ENCODE measurements around the gene MGAT2.

GRCh38 chr14:49617852-49618519 lies 2.6 kb upstream of the MGAT2 start:
- TF ChIP-seq MAFK (IDR thresholded peaks at IDR 0.05; ENCODE audit: low read depth, low read length), result no peak
- TF ChIP-seq, protein P1, sequence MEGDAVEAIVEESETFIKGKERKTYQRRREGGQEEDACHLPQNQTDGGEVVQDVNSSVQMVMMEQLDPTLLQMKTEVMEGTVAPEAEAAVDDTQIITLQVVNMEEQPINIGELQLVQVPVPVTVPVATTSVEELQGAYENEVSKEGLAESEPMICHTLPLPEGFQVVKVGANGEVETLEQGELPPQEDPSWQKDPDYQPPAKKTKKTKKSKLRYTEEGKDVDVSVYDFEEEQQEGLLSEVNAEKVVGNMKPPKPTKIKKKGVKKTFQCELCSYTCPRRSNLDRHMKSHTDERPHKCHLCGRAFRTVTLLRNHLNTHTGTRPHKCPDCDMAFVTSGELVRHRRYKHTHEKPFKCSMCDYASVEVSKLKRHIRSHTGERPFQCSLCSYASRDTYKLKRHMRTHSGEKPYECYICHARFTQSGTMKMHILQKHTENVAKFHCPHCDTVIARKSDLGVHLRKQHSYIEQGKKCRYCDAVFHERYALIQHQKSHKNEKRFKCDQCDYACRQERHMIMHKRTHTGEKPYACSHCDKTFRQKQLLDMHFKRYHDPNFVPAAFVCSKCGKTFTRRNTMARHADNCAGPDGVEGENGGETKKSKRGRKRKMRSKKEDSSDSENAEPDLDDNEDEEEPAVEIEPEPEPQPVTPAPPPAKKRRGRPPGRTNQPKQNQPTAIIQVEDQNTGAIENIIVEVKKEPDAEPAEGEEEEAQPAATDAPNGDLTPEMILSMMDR (conservative IDR thresholded peaks at IDR 0.05; ENCODE audit: low read depth, low read length), result no peak
- TF ChIP-seq POLR2A (IDR thresholded peaks at IDR 0.05; ENCODE audit: low read depth, low read length), result no peak
- no peak for TF ChIP-seq SMC3 (IDR thresholded peaks at IDR 0.05; ENCODE audit: low read depth, low read length)
- TF ChIP-seq FOS (IDR thresholded peaks at IDR 0.05; ENCODE audit: low read depth, low read length), result no peak
- no peak for TF ChIP-seq RFX5 (IDR thresholded peaks at IDR 0.05; ENCODE audit: low read depth, low read length)
- no peak for TF ChIP-seq RAD21 (IDR thresholded peaks at IDR 0.05; ENCODE audit: low read length)
- TF ChIP-seq, protein P2, sequence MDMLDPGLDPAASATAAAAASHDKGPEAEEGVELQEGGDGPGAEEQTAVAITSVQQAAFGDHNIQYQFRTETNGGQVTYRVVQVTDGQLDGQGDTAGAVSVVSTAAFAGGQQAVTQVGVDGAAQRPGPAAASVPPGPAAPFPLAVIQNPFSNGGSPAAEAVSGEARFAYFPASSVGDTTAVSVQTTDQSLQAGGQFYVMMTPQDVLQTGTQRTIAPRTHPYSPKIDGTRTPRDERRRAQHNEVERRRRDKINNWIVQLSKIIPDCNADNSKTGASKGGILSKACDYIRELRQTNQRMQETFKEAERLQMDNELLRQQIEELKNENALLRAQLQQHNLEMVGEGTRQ (IDR thresholded peaks at IDR 0.05; ENCODE audit: low read depth, low read length), result no peak
- no peak for TF ChIP-seq BHLHE40 (IDR thresholded peaks at IDR 0.05; ENCODE audit: low read depth, low read length)
- no peak for TF ChIP-seq CEBPB (IDR thresholded peaks at IDR 0.05; ENCODE audit: low read depth, low read length)
- TF ChIP-seq RCOR1 (IDR thresholded peaks at IDR 0.05; ENCODE audit: insufficient replicate concordance, low read length), result peak; percentile 8
- no peak for TF ChIP-seq MAZ (IDR thresholded peaks at IDR 0.05; ENCODE audit: borderline replicate concordance, low read depth, low read length)

All from IMR-90 (cell line).